Activated T-cell treated with anti-CD3 and anti-CD28 coated beads, Interleukin-2, amount 50 U/mL, for 4 hours (primary cell): ENCODE results near the gene ADSL. TPM values are rescaled to one million over a fixed set of nuclear protein-coding genes. Genes with fewer than 3 reads are reported as not detected.
A peak's percentile ranks its signal among the peaks of the same experiment; 100 is the strongest.

ENCODE experiments used
- ATAC-seq, 2 donors: fragments of 200-7000 bp; cut with Tn5 transposase; one replicate each; pipeline ENCODE4 v1.10.0; 2021
- DNase-seq: peaks from one replicate; pipeline ENCODE4 v3.0.0-alpha.2; 2020
- H3K27me3 Mint-ChIP-seq: one replicate; pipeline ENCODE4 v1.8.0; 2021; ENCODE audit warnings: low read depth, mixed read lengths
- H3K36me3 Mint-ChIP-seq: one replicate; pipeline ENCODE4 v1.8.0; 2022; ENCODE audit warnings: mixed read lengths; ENCODE audit not compliant: insufficient read depth
- H3K4me1 Mint-ChIP-seq: one replicate; pipeline ENCODE4 v1.8.0; 2021; ENCODE audit warnings: low read depth, mixed read lengths
- H3K4me3 Mint-ChIP-seq: one replicate; pipeline ENCODE4 v1.8.0; 2021; ENCODE audit warnings: mild to moderate bottlenecking, moderate library complexity, mixed read lengths
- H3K9me3 Mint-ChIP-seq: one replicate; pipeline ENCODE4 v1.8.0; 2021; ENCODE audit warnings: mixed read lengths
- total RNA-seq, 3 donors: library from RNA; stranded (reverse); gene quantifications; one replicate each; pipeline ENCODE4 v1.2.1, GENCODE V29; 2021

The ADSL gene
- total RNA-seq, 3 donors from 2014 or later = 183 to 218 (median 204) TPM

- Mint-ChIP-seq H3K36me3 (peaks cover 15% of the 10 kb centered on the region), H3K4me3 (no peak overlapping the region), H3K27me3 (no peaks in the 10 kb centered on the region), H3K4me1 (peaks cover 5% of the 10 kb centered on the region), H3K9me3 (no peaks in the 10 kb centered on the region)
- ATAC-seq (no peak), DNase-seq (no peak)
These were observed 62.7 kb downstream of the ADSL start for GRCh38 chr22:40408718-40409612.

GRCh38 chr22:40409613-40410113 lies 63.4 kb downstream of the ADSL start:
- Mint-ChIP-seq H3K4me3 (no peak overlapping the region), H3K4me1 (peaks cover 8% of the 10 kb centered on the region), H3K36me3 (peaks cover 12% of the 10 kb centered on the region), H3K9me3 (no peaks in the 10 kb centered on the region), H3K27me3 (no peaks in the 10 kb centered on the region)
- DNase-seq (no peak), ATAC-seq (no peak)

- ATAC-seq (peak in 1 of 2 donors; percentile 6), DNase-seq (no peak)
- Mint-ChIP-seq H3K4me3 (no peak overlapping the region), H3K36me3 (peaks cover 12% of the 10 kb centered on the region), H3K9me3 (no peaks in the 10 kb centered on the region), H3K27me3 (no peaks in the 10 kb centered on the region), H3K4me1 (peaks cover 14% of the 10 kb centered on the region)
These were observed 64.0 kb downstream of the ADSL start for GRCh38 chr22:40410272-40410671.

GRCh38 chr22:40410731-40411505 lies 64.6 kb downstream of the ADSL start:
- no peaks in the 10 kb centered on the region for H3K9me3 Mint-ChIP-seq
- ATAC-seq (no peak), DNase-seq (no peak)
- H3K36me3 Mint-ChIP-seq = peaks cover 12% of the 10 kb centered on the region
- peaks cover 20% of the 10 kb centered on the region for H3K4me1 Mint-ChIP-seq
- H3K27me3 Mint-ChIP-seq = no peaks in the 10 kb centered on the region
- no peak overlapping the region for H3K4me3 Mint-ChIP-seq

GRCh38 chr22:40411506-40411861 lies 65.2 kb downstream of the ADSL start:
- H3K9me3 Mint-ChIP-seq = no peaks in the 10 kb centered on the region
- H3K36me3 Mint-ChIP-seq = peaks cover 14% of the 10 kb centered on the region
- H3K4me1 Mint-ChIP-seq = peaks cover 26% of the 10 kb centered on the region
- H3K27me3 Mint-ChIP-seq = no peaks in the 10 kb centered on the region
- no peak overlapping the region for H3K4me3 Mint-ChIP-seq
- ATAC-seq (no peak), DNase-seq (no peak)

GRCh38 chr22:40412441-40412840 lies 66.1 kb downstream of the ADSL start:
- Mint-ChIP-seq H3K4me1 (peaks cover 28% of the 10 kb centered on the region), H3K4me3 (no peak overlapping the region), H3K27me3 (no peaks in the 10 kb centered on the region), H3K36me3 (peaks cover 15% of the 10 kb centered on the region), H3K9me3 (no peaks in the 10 kb centered on the region)
- DNase-seq (no peak), ATAC-seq (no peak)

GRCh38 chr22:40413873-40414272 lies 67.6 kb downstream of the ADSL start:
- H3K36me3 Mint-ChIP-seq = peaks cover 12% of the 10 kb centered on the region
- no peaks in the 10 kb centered on the region for H3K27me3 Mint-ChIP-seq
- ATAC-seq = no peak
- H3K4me1 Mint-ChIP-seq = peaks cover 28% of the 10 kb centered on the region
- no peak for DNase-seq
- no peak overlapping the region for H3K4me3 Mint-ChIP-seq
- H3K9me3 Mint-ChIP-seq = no peaks in the 10 kb centered on the region

- Mint-ChIP-seq H3K36me3 (peaks cover 12% of the 10 kb centered on the region), H3K27me3 (no peaks in the 10 kb centered on the region), H3K9me3 (no peaks in the 10 kb centered on the region), H3K4me3 (no peak overlapping the region), H3K4me1 (peaks cover 28% of the 10 kb centered on the region)
- DNase-seq (no peak), ATAC-seq (no peak)
These were observed 68.0 kb downstream of the ADSL start for GRCh38 chr22:40414311-40414710.

GRCh38 chr22:40414838-40415505 lies 68.7 kb downstream of the ADSL start:
- no peaks in the 10 kb centered on the region for H3K9me3 Mint-ChIP-seq

GRCh38 chr22:40415531-40416266 lies 69.4 kb downstream of the ADSL start:
- DNase-seq (no peak), ATAC-seq (peak in 1 of 2 donors; percentile 45)
- Mint-ChIP-seq H3K9me3 (no peaks in the 10 kb centered on the region), H3K4me3 (peak overlapping the region; percentile 16), H3K36me3 (peaks cover 17% of the 10 kb centered on the region), H3K4me1 (peaks cover 28% of the 10 kb centered on the region), H3K27me3 (no peaks in the 10 kb centered on the region)

More at GRCh38 chr22:40414838-40415505, 68.7 kb downstream of the ADSL start:
- ATAC-seq (no peak), DNase-seq (no peak)
- Mint-ChIP-seq H3K4me1 (peaks cover 28% of the 10 kb centered on the region), H3K27me3 (no peaks in the 10 kb centered on the region), H3K4me3 (peak overlapping the region; percentile 3), H3K36me3 (peaks cover 17% of the 10 kb centered on the region)

- ATAC-seq (no peak), DNase-seq (no peak)
- no peaks in the 10 kb centered on the region for H3K9me3 Mint-ChIP-seq
- H3K4me3 Mint-ChIP-seq = no peak overlapping the region
- H3K4me1 Mint-ChIP-seq = peaks cover 28% of the 10 kb centered on the region
- no peaks in the 10 kb centered on the region for H3K27me3 Mint-ChIP-seq
- H3K36me3 Mint-ChIP-seq = peaks cover 17% of the 10 kb centered on the region
These were observed 69.9 kb downstream of the ADSL start for GRCh38 chr22:40416267-40416570.

GRCh38 chr22:40416636-40417035 lies 70.3 kb downstream of the ADSL start:
- peaks cover 28% of the 10 kb centered on the region for H3K4me1 Mint-ChIP-seq
- H3K36me3 Mint-ChIP-seq = peaks cover 18% of the 10 kb centered on the region
- H3K27me3 Mint-ChIP-seq = no peaks in the 10 kb centered on the region
- H3K4me3 Mint-ChIP-seq = no peak overlapping the region
- ATAC-seq = no peak
- no peak for DNase-seq
- H3K9me3 Mint-ChIP-seq = no peaks in the 10 kb centered on the region

- no peaks in the 10 kb centered on the region for H3K9me3 Mint-ChIP-seq
- no peaks in the 10 kb centered on the region for H3K27me3 Mint-ChIP-seq
- no peak for DNase-seq
- no peak overlapping the region for H3K4me3 Mint-ChIP-seq
- no peak for ATAC-seq
- H3K4me1 Mint-ChIP-seq = peaks cover 28% of the 10 kb centered on the region
- H3K36me3 Mint-ChIP-seq = peaks cover 17% of the 10 kb centered on the region
These were observed 70.7 kb downstream of the ADSL start for GRCh38 chr22:40417041-40417440.

- Mint-ChIP-seq H3K27me3 (no peaks in the 10 kb centered on the region), H3K4me3 (no peak overlapping the region), H3K4me1 (peaks cover 24% of the 10 kb centered on the region), H3K36me3 (peaks cover 20% of the 10 kb centered on the region), H3K9me3 (no peaks in the 10 kb centered on the region)
- ATAC-seq (no peak), DNase-seq (no peak)
These were observed 71.6 kb downstream of the ADSL start for GRCh38 chr22:40417881-40418280.
